Karpas-422 (cell line): ENCODE measurements around the gene TRIO. TPM values are rescaled to one million over a fixed set of nuclear protein-coding genes. Genes with fewer than 3 reads are reported as not detected.
A peak's percentile ranks its signal among the peaks of the same experiment; 100 is the strongest.

Experiments
- DNase-seq: peaks from one replicate; pipeline ENCODE4 v3.0.0-alpha.2; 2015
- H2AFZ ChIP-seq: fragments of 200-600 bp; sonication (generic); 2 replicates; pipeline ENCODE4 v1.6.1; 2014; ENCODE audit warnings: antibody characterized with exemption, low read length, mixed read lengths
- H3K27ac ChIP-seq: fragments of 200-600 bp; sonication (generic); 2 replicates; pipeline ENCODE4 v1.5.1; 2014; ENCODE audit warnings: mild to moderate bottlenecking, low read length, moderate library complexity
- H3K27me3 ChIP-seq: fragments of 200-600 bp; sonication (generic); 2 replicates; pipeline ENCODE4 v1.6.1; 2014; ENCODE audit warnings: low read length, mixed read lengths
- H3K36me3 ChIP-seq: fragments of 200-600 bp; sonication (generic); 2 replicates; pipeline ENCODE4 v1.6.1; 2014; ENCODE audit warnings: low read length, mixed read lengths; ENCODE audit not compliant: insufficient read depth
- H3K4me1 ChIP-seq: fragments of 200-600 bp; sonication (generic); 2 replicates; pipeline ENCODE4 v1.6.1; 2014; ENCODE audit warnings: mild to moderate bottlenecking, low read length, mixed read lengths
- H3K4me2 ChIP-seq: fragments of 200-600 bp; sonication (generic); 2 replicates; pipeline ENCODE4 v1.6.1; 2014; ENCODE audit warnings: low read length, low read depth, mild to moderate bottlenecking; ENCODE audit not compliant: poor library complexity, severe bottlenecking
- H3K4me3 ChIP-seq: fragments of 200-600 bp; sonication (generic); 2 replicates; pipeline ENCODE4 v1.5.1; 2014; ENCODE audit warnings: mild to moderate bottlenecking, antibody characterized with exemption, low read length, mixed read lengths
- H3K79me2 ChIP-seq: fragments of 200-600 bp; sonication (generic); 2 replicates; pipeline ENCODE4 v1.6.1; 2014; ENCODE audit warnings: mild to moderate bottlenecking, low read length, mixed read lengths
- H3K9ac ChIP-seq: fragments of 200-600 bp; sonication (generic); 2 replicates; pipeline ENCODE4 v1.6.0; 2014; ENCODE audit warnings: low read length
- H3K9me2 ChIP-seq: fragments of 200-600 bp; sonication (generic), shearing (Covaris generic); replicated peaks from 2 replicates; pipeline ENCODE4 v1.6.0; 2014; ENCODE audit warnings: mild to moderate bottlenecking, low read length, moderate library complexity; ENCODE audit not compliant: insufficient read depth
- H3K9me3 ChIP-seq: fragments of 300-700, 200-600 bp; sonication (generic); 2 replicates; pipeline ENCODE4 v1.6.1; 2014; ENCODE audit warnings: low read length, mixed read lengths
- H4K20me1 ChIP-seq: fragments of 200-600 bp; sonication (generic); 2 replicates; pipeline ENCODE4 v1.6.1; 2014; ENCODE audit warnings: mild to moderate bottlenecking, antibody characterized with exemption, low read length, low read depth; ENCODE audit not compliant: insufficient read depth
- total RNA-seq: library from RNA; depleted of rRNA; stranded (reverse); fragments of >200 nt; shearing (Covaris generic); gene quantifications from 2 replicates; pipeline ENCODE4 v1.2.3, GENCODE V29; 2014; ENCODE audit warnings: low replicate concordance

The TRIO gene
- total RNA-seq, 1 experiment from 2014 or later = 0.04 TPM

- H3K9me3 ChIP-seq = no peaks in the 10 kb centered on the region
- H3K36me3 ChIP-seq = no peaks in the 10 kb centered on the region
- H3K9me2 ChIP-seq = no peaks in the 10 kb centered on the region
- peak; percentile 76 for DNase-seq
- H4K20me1 ChIP-seq = no peaks in the 10 kb centered on the region
- no peak overlapping the region for H2AFZ ChIP-seq
- H3K9ac ChIP-seq = no peak overlapping the region
- no peak overlapping the region for H3K27ac ChIP-seq
- peaks cover 8% of the 10 kb centered on the region for H3K4me1 ChIP-seq
- H3K4me3 ChIP-seq = no peak overlapping the region
- no peaks in the 10 kb centered on the region for H3K27me3 ChIP-seq
- no peak overlapping the region for H3K4me2 ChIP-seq
- H3K79me2 ChIP-seq = no peaks in the 10 kb centered on the region
Measured at GRCh38 chr5:14108170-14108996, 34.8 kb upstream of the TRIO start.

DNA sequence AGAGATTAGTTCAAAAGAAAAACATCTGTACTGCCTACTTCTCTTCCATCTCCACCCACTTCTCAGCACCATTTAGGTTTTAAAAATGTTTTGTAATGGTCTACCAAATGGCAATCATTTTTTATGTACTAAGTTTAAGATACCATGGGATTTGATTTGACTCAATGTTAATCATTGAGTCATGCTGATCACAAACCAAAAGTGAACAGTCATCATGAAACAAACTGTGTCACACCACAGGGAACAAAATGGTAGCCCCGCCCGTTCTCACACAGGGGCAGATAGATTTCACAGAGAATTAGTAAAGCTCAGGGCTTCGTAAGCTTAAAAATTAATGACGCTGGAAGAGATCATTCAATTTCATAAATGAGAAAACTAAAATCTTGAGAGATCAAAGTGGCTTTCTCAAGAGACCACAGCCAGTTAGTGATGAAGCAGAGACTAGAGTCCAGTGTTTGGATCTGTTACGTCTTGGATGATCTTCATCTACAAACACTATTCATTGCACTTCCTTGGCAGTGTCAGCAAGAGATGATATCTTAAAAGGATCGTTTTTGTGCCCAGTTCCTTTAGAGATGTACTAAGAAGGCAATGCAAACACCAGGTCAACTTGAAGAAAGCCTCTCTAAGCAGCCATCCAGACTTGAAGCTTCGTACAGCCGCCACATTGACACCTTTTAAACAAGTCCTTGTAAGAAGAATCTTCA is 33.9 kb upstream of the TRIO start:
- no peaks in the 10 kb centered on the region for H3K27me3 ChIP-seq
- no peak for DNase-seq
- H3K9me3 ChIP-seq = no peaks in the 10 kb centered on the region
- H3K79me2 ChIP-seq = no peaks in the 10 kb centered on the region
- no peak overlapping the region for H3K4me2 ChIP-seq
- H3K36me3 ChIP-seq = no peaks in the 10 kb centered on the region
- no peak overlapping the region for H3K4me3 ChIP-seq
- H4K20me1 ChIP-seq = no peaks in the 10 kb centered on the region
- H3K27ac ChIP-seq = no peak overlapping the region
- no peak overlapping the region for H3K9ac ChIP-seq
- no peak overlapping the region for H2AFZ ChIP-seq
- H3K4me1 ChIP-seq = peaks cover 8% of the 10 kb centered on the region
- H3K9me2 ChIP-seq = no peaks in the 10 kb centered on the region

- Histone ChIP-seq H2AFZ (no peak overlapping the region), H3K9me2 (no peaks in the 10 kb centered on the region), H4K20me1 (no peaks in the 10 kb centered on the region), H3K36me3 (no peaks in the 10 kb centered on the region), H3K27ac (no peak overlapping the region), H3K27me3 (no peaks in the 10 kb centered on the region), H3K9ac (no peak overlapping the region), H3K4me3 (no peak overlapping the region), H3K79me2 (no peaks in the 10 kb centered on the region), H3K4me2 (no peak overlapping the region), H3K4me1 (peaks cover 8% of the 10 kb centered on the region), H3K9me3 (no peaks in the 10 kb centered on the region)
- no peak for DNase-seq
Measured at GRCh38 chr5:14109771-14110170, 33.4 kb upstream of the TRIO start.

DNA sequence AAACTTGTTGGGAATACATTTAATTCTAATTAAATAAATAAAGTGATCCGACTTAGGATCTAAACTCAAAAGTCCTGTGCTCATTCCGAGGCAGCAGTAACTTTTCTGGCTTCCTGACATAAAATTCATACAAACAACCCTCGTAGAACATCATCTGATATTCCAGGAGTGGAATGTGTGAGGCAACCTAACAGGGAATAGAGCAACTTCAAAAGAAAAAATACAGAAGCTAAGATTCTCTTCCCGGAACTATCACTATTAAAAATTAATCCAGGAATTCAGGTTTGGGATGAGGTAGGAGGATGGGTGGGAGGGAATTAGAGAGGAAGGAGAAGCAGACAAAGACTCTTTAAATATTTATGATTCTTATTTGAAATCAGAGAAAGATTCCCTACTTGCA is 32.9 kb upstream of the TRIO start:
- Histone ChIP-seq H3K27me3 (no peaks in the 10 kb centered on the region), H2AFZ (no peak overlapping the region)

DNA sequence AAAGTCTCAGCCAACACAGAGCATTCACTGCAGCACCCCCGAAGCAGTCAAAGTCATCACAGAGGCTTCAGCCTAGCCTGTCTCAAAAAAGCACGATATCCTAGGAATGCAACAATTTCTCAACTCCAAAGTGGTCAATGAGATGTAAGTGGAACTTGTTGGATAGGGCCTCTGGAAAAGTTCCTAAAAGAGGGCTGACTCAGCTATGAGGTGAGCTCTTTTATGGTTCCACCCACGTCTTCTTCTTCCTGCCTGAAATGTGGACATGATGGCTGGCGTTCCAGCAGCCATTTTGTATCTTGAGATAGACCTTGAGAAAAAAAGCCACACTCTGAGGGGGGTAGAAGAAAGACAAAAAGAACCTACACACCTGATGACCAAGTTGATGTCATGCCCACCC is 32.5 kb upstream of the TRIO start:
- no peaks in the 10 kb centered on the region for H3K9me2 ChIP-seq
- H3K27ac ChIP-seq = no peak overlapping the region
- H2AFZ ChIP-seq = no peak overlapping the region

More for the DNA sequence above, 32.9 kb upstream of the TRIO start:
- no peak overlapping the region for H3K27ac ChIP-seq
- H3K4me3 ChIP-seq = no peak overlapping the region
- no peak overlapping the region for H3K4me2 ChIP-seq
- H3K36me3 ChIP-seq = no peaks in the 10 kb centered on the region
- H3K9me3 ChIP-seq = no peaks in the 10 kb centered on the region
- no peak for DNase-seq
- no peak overlapping the region for H3K9ac ChIP-seq
- H4K20me1 ChIP-seq = no peaks in the 10 kb centered on the region
- H3K4me1 ChIP-seq = peaks cover 8% of the 10 kb centered on the region
- no peaks in the 10 kb centered on the region for H3K9me2 ChIP-seq
- no peaks in the 10 kb centered on the region for H3K79me2 ChIP-seq

GRCh38 chr5:14112998-14113652 is 30.0 kb upstream of the TRIO start:
- Histone ChIP-seq H3K4me1 (no peaks in the 10 kb centered on the region), H3K4me3 (no peak overlapping the region), H4K20me1 (no peaks in the 10 kb centered on the region), H2AFZ (no peak overlapping the region), H3K9me3 (no peaks in the 10 kb centered on the region), H3K9me2 (no peaks in the 10 kb centered on the region), H3K27ac (no peak overlapping the region), H3K4me2 (no peak overlapping the region), H3K36me3 (no peaks in the 10 kb centered on the region), H3K27me3 (no peaks in the 10 kb centered on the region), H3K79me2 (no peaks in the 10 kb centered on the region), H3K9ac (no peak overlapping the region)
- DNase-seq = no peak

More for the DNA sequence above, 32.5 kb upstream of the TRIO start:
- H3K4me3 ChIP-seq = no peak overlapping the region
- no peaks in the 10 kb centered on the region for H3K36me3 ChIP-seq
- H3K4me2 ChIP-seq = no peak overlapping the region
- peaks cover 8% of the 10 kb centered on the region for H3K4me1 ChIP-seq
- DNase-seq = no peak
- no peaks in the 10 kb centered on the region for H3K79me2 ChIP-seq
- H3K9me3 ChIP-seq = no peaks in the 10 kb centered on the region
- H4K20me1 ChIP-seq = no peaks in the 10 kb centered on the region
- no peaks in the 10 kb centered on the region for H3K27me3 ChIP-seq
- no peak overlapping the region for H3K9ac ChIP-seq

DNA sequence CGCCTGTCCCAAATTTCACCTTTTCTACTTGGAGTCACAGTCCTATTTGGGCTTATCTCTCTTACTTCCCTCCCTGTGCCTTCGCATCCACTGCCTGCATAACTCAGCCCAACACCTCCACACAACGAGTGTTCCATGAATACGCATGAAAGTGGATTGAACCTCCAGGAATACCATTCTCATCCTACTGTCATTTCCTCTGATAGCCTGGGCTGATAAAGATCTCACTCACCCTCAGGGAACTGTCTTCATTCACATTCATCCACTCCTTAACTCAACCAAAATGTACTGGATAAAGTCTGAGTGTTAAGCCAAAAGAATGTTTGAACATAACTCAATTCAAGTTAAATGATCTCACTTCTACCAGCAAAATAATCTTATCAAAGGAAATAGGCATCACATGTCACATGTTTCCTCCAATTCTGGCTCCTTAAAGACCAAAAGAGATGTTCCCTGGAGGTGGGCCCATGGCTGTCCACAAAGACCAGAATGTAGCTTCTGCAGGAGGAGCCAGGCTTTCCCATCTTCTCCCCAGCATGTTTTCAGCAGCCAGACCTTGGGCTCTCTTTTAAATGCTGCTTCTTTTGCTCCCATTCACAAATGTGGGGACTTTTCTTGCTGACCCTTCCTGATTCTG is 28.4 kb upstream of the TRIO start:
- no peaks in the 10 kb centered on the region for H3K36me3 ChIP-seq
- no peak overlapping the region for H3K4me3 ChIP-seq
- no peak overlapping the region for H2AFZ ChIP-seq
- H3K27me3 ChIP-seq = no peaks in the 10 kb centered on the region
- DNase-seq = no peak
- no peaks in the 10 kb centered on the region for H4K20me1 ChIP-seq
- no peaks in the 10 kb centered on the region for H3K9me3 ChIP-seq
- no peak overlapping the region for H3K4me2 ChIP-seq
- H3K79me2 ChIP-seq = no peaks in the 10 kb centered on the region
- no peaks in the 10 kb centered on the region for H3K4me1 ChIP-seq
- no peak overlapping the region for H3K27ac ChIP-seq
- H3K9me2 ChIP-seq = no peaks in the 10 kb centered on the region
- no peak overlapping the region for H3K9ac ChIP-seq
